Measurements from ENCODE around the gene DBNDD1. TPM values are rescaled to one million over a fixed set of nuclear protein-coding genes. Genes with fewer than 3 reads are reported as not detected.

The DBNDD1 gene
- total RNA-seq, 2 donors from 2014 or later = 8.7 to 19.9 TPM

GRCh38 chr16:90047714-90048346 is 28.6 kb upstream of the DBNDD1 start:
- Histone ChIP-seq H3K4me3 (peak overlapping the region; percentile 76), H3K4me1 (ENCODE audit: control insufficient read depth in 1 of 2, low read depth in 2 of 2) (peaks cover 6 to 12% of the 10 kb centered on the region in 2 donors), H3K36me3 (no peaks in the 10 kb centered on the region), H3K27me3 (replicated peaks; ENCODE audit: insufficient read depth) (no peaks in the 10 kb centered on the region), H3K27ac (no peak overlapping the region), H3K9me3 (no peaks in the 10 kb centered on the region)
- DNase-seq (ENCODE audit: low spot score) = no peak
- ATAC-seq (ENCODE audit: insufficient number of reproducible peaks, low FRiP score, low read depth) = no peak
- no peak for TF ChIP-seq CTCF (IDR thresholded peaks at IDR 0.05)

GRCh38 chr16:90046971-90047713 is 27.9 kb upstream of the DBNDD1 start:
- H3K4me3 ChIP-seq = peak overlapping the region; percentile 76
- H3K27ac ChIP-seq = no peak overlapping the region
- H3K9me3 ChIP-seq = no peaks in the 10 kb centered on the region
- DNase-seq (ENCODE audit: low spot score) (no peak), ATAC-seq (ENCODE audit: insufficient number of reproducible peaks, low FRiP score, low read depth) (no peak)
- no peak for TF ChIP-seq CTCF (IDR thresholded peaks at IDR 0.05)
- H3K27me3 ChIP-seq (replicated peaks; ENCODE audit: insufficient read depth) = no peaks in the 10 kb centered on the region
- peaks cover 6 to 12% of the 10 kb centered on the region in 2 donors for H3K4me1 ChIP-seq (ENCODE audit: control insufficient read depth in 1 of 2, low read depth in 2 of 2)
- no peaks in the 10 kb centered on the region for H3K36me3 ChIP-seq

GRCh38 chr16:90046122-90046970 is 27.1 kb upstream of the DBNDD1 start:
- no peaks in the 10 kb centered on the region for H3K27me3 ChIP-seq (replicated peaks; ENCODE audit: insufficient read depth)
- H3K4me3 ChIP-seq = peak overlapping the region; percentile 76
- peaks cover 6 to 12% of the 10 kb centered on the region in 2 donors for H3K4me1 ChIP-seq (ENCODE audit: control insufficient read depth in 1 of 2, low read depth in 2 of 2)
- no peak for DNase-seq (ENCODE audit: low spot score)
- no peak overlapping the region for H3K27ac ChIP-seq
- no peak for ATAC-seq (ENCODE audit: insufficient number of reproducible peaks, low FRiP score, low read depth)
- no peaks in the 10 kb centered on the region for H3K36me3 ChIP-seq
- TF ChIP-seq CTCF (IDR thresholded peaks at IDR 0.05) = no peak
- no peaks in the 10 kb centered on the region for H3K9me3 ChIP-seq

GRCh38 chr16:90044111-90044551 is 24.9 kb upstream of the DBNDD1 start:
- Histone ChIP-seq H3K36me3 (peaks cover 10% of the 10 kb centered on the region), H3K4me1 (ENCODE audit: control insufficient read depth in 1 of 2, low read depth in 2 of 2) (peaks cover 6 to 12% of the 10 kb centered on the region in 2 donors), H3K4me3 (no peak overlapping the region), H3K9me3 (no peaks in the 10 kb centered on the region), H3K27me3 (replicated peaks; ENCODE audit: insufficient read depth) (no peaks in the 10 kb centered on the region), H3K27ac (no peak overlapping the region)
- DNase-seq (ENCODE audit: low spot score) = no peak
- no peak for TF ChIP-seq CTCF (IDR thresholded peaks at IDR 0.05)
- no peak for ATAC-seq (ENCODE audit: insufficient number of reproducible peaks, low FRiP score, low read depth)

GRCh38 chr16:90043526-90043925 is 24.3 kb upstream of the DBNDD1 start:
- Histone ChIP-seq H3K27ac (no peak overlapping the region), H3K36me3 (peaks cover 12% of the 10 kb centered on the region)
- DNase-seq (ENCODE audit: low spot score) = no peak

More at GRCh38 chr16:90043526-90043925, 24.3 kb upstream of the DBNDD1 start:
- Histone ChIP-seq H3K4me1 (ENCODE audit: control insufficient read depth in 1 of 2, low read depth in 2 of 2) (peaks cover 6 to 12% of the 10 kb centered on the region in 2 donors), H3K4me3 (no peak overlapping the region), H3K9me3 (no peaks in the 10 kb centered on the region), H3K27me3 (replicated peaks; ENCODE audit: insufficient read depth) (no peaks in the 10 kb centered on the region)
- TF ChIP-seq CTCF (IDR thresholded peaks at IDR 0.05) = no peak
- ATAC-seq (ENCODE audit: insufficient number of reproducible peaks, low FRiP score, low read depth) = no peak

Measured in thoracic aorta (tissue), 2 donors.